Measurements from ENCODE around the gene HAND1.

The HAND1 gene

GRCh38 chr5:154513669-154514084 lies 35.6 kb upstream of the HAND1 start:
- Histone ChIP-seq H3K9me3 (ENCODE audit: insufficient read depth, low read length) (no peaks in the 10 kb centered on the region), H4K20me1 (ENCODE audit: low read depth, low read length) (no peaks in the 10 kb centered on the region), H3K27me3 (ENCODE audit: low read length) (no peaks in the 10 kb centered on the region; the same call in 1 of the 2 replicates), H3K79me2 (ENCODE audit: insufficient read depth, low read length) (no peaks in the 10 kb centered on the region), H3F3A (ENCODE audit: insufficient read depth) (no peaks in the 10 kb centered on the region), H3K27ac (ENCODE audit: low read depth, low read length) (no peak overlapping the region), H3K9me2 (replicated peaks; ENCODE audit: insufficient read depth, low read length) (no peaks in the 10 kb centered on the region), H2AFZ (ENCODE audit: low read depth, low read length, severe bottlenecking) (no peak overlapping the region), H3K4me3 (ENCODE audit: insufficient read depth, low read length, poor library complexity, severe bottlenecking) (no peak overlapping the region), H3K36me3 (ENCODE audit: low read length) (no peaks in the 10 kb centered on the region), H3K9ac (ENCODE audit: low read length) (no peak overlapping the region), H3K4me2 (ENCODE audit: low read depth, low read length, poor library complexity, severe bottlenecking) (no peak overlapping the region)
- TF ChIP-seq CTCF (IDR thresholded peaks at IDR 0.05; ENCODE audit: insufficient read depth, low read length, poor library complexity, severe bottlenecking) (no peak), EZH2phosphoT487 (conservative IDR thresholded peaks at IDR 0.05; ENCODE audit: low read length) (no peak)

DNA sequence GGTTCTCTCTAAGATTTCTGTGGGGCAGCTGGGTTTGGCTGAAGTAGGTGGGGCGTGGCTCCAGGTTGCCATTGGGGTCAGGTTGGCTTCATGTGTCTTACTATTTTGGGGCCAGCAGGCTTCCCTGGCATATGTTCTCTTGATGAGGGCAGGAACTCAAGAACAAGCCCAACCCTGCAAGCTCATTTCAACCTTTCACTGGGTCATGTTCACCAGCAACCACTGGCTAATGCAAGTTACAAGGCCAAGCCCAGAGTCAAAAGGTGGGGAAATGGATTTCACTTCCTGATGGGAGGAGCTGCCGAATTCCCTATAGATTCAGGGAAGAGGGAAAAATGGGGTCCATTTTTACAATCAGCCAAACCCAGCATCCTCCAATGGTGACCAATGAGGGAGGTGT lies 34.0 kb upstream of the HAND1 start:
- Histone ChIP-seq H3K27me3 (ENCODE audit: low read length) (no peaks in the 10 kb centered on the region; the same call in 1 of the 2 replicates), H2AFZ (ENCODE audit: low read depth, low read length, severe bottlenecking) (no peak overlapping the region)

DNA sequence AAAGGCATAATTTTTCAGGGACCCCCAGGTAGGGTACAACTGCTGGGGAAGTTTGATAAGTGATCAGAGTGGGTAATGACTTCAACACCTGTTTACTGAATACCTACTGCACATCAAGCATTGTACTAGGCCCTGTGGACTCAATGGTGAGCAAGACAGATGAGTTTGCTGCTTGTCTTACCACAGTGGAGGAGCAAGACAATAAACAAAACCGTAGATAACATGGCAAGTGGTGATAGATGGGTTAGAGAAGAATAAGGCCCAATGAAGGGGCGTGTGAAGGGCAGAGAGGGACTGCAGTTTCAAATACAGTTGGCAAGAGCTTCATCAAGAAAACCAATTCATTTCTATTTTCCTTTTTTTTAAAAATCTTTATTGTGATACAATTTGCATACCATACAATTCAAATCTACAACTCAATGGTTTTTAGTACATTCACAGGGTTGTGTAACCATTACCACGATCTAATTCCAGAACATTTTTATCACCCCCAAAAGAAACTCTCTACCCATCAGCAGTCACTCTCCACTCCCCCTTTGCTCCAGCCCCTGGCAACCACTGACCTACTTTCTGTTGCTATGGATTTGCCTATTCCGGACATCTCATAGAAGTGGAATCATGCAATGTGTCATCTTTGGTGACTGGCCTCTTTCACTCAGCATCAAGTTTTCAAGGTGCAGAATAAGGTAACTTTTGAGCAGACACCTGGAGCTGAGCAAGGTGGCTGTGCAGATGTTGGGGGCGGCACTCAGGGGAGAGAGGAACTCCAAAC lies 31.9 kb upstream of the HAND1 start:
- H3K9me2 ChIP-seq (replicated peaks; ENCODE audit: insufficient read depth, low read length) = no peaks in the 10 kb centered on the region
- H3K4me2 ChIP-seq (ENCODE audit: low read depth, low read length, poor library complexity, severe bottlenecking) = no peak overlapping the region
- H3K79me2 ChIP-seq (ENCODE audit: insufficient read depth, low read length) = no peaks in the 10 kb centered on the region
- H4K20me1 ChIP-seq (ENCODE audit: low read depth, low read length) = no peaks in the 10 kb centered on the region
- H3K36me3 ChIP-seq (ENCODE audit: low read length) = no peaks in the 10 kb centered on the region
- no peaks in the 10 kb centered on the region for H3F3A ChIP-seq (ENCODE audit: insufficient read depth)
- TF ChIP-seq CTCF (IDR thresholded peaks at IDR 0.05; ENCODE audit: insufficient read depth, low read length, poor library complexity, severe bottlenecking) (no peak), EZH2phosphoT487 (conservative IDR thresholded peaks at IDR 0.05; ENCODE audit: low read length) (no peak)
- H3K4me3 ChIP-seq (ENCODE audit: insufficient read depth, low read length, poor library complexity, severe bottlenecking) = no peak overlapping the region
- H3K27ac ChIP-seq (ENCODE audit: low read depth, low read length) = no peak overlapping the region
- no peaks in the 10 kb centered on the region; the same call in 1 of the 2 replicates for H3K27me3 ChIP-seq (ENCODE audit: low read length)
- H3K9ac ChIP-seq (ENCODE audit: low read length) = no peak overlapping the region
- H3K9me3 ChIP-seq (ENCODE audit: insufficient read depth, low read length) = no peaks in the 10 kb centered on the region
- H2AFZ ChIP-seq (ENCODE audit: low read depth, low read length, severe bottlenecking) = no peak overlapping the region

More for the DNA sequence above, 34.0 kb upstream of the HAND1 start:
- no peaks in the 10 kb centered on the region for H3K9me3 ChIP-seq (ENCODE audit: insufficient read depth, low read length)
- H3K4me2 ChIP-seq (ENCODE audit: low read depth, low read length, poor library complexity, severe bottlenecking) = no peak overlapping the region
- TF ChIP-seq EZH2phosphoT487 (conservative IDR thresholded peaks at IDR 0.05; ENCODE audit: low read length) (no peak), CTCF (IDR thresholded peaks at IDR 0.05; ENCODE audit: insufficient read depth, low read length, poor library complexity, severe bottlenecking) (no peak)
- no peaks in the 10 kb centered on the region for H3K79me2 ChIP-seq (ENCODE audit: insufficient read depth, low read length)
- H3K4me3 ChIP-seq (ENCODE audit: insufficient read depth, low read length, poor library complexity, severe bottlenecking) = no peak overlapping the region
- H3K9me2 ChIP-seq (replicated peaks; ENCODE audit: insufficient read depth, low read length) = no peaks in the 10 kb centered on the region
- H3K36me3 ChIP-seq (ENCODE audit: low read length) = no peaks in the 10 kb centered on the region
- H3F3A ChIP-seq (ENCODE audit: insufficient read depth) = no peaks in the 10 kb centered on the region
- H3K27ac ChIP-seq (ENCODE audit: low read depth, low read length) = no peak overlapping the region
- H4K20me1 ChIP-seq (ENCODE audit: low read depth, low read length) = no peaks in the 10 kb centered on the region
- no peak overlapping the region for H3K9ac ChIP-seq (ENCODE audit: low read length)
